Activated CD4-positive, alpha-beta memory T cell treated with anti-CD3 and anti-CD28 coated beads for 36 hours (primary cell): Measurements from ENCODE around the gene EPB41L4B. TPM values are rescaled to one million over a fixed set of nuclear protein-coding genes. Genes with fewer than 3 reads are reported as not detected.

ENCODE experiments used
- CTCF ChIA-PET: fragments of 350-600 bp; sonication (Branson Sonifier 250); formaldehyde crosslinking; loops from one replicate; lab custom pipeline; 2021; ENCODE audit warnings: antibody characterized with exemption, inconsistent platforms; lab: Charles Lee
- POLR2A ChIA-PET: fragments of 350-600 bp; sonication (Branson Sonifier 250); formaldehyde crosslinking; loops from one replicate; lab custom pipeline; 2021; ENCODE audit warnings: antibody characterized with exemption; lab: Charles Lee
- DNase-seq: peaks from one replicate; pipeline ENCODE4 v3.0.0-alpha.2; 2020
- H3K27ac Mint-ChIP-seq: one replicate; pipeline ENCODE4 v1.8.0; 2021; ENCODE audit warnings: mixed read lengths
- H3K27me3 Mint-ChIP-seq: one replicate; pipeline ENCODE4 v1.8.0; 2021; ENCODE audit warnings: mixed read lengths
- H3K36me3 Mint-ChIP-seq: one replicate; pipeline ENCODE4 v1.8.0; 2021; ENCODE audit warnings: mixed read lengths
- H3K4me1 Mint-ChIP-seq: one replicate; pipeline ENCODE4 v1.8.0; 2021; ENCODE audit warnings: low read depth, mixed read lengths
- H3K4me3 Mint-ChIP-seq: one replicate; pipeline ENCODE4 v1.8.0; 2021; ENCODE audit warnings: mild to moderate bottlenecking, mixed read lengths
- H3K9me3 Mint-ChIP-seq: one replicate; pipeline ENCODE4 v1.8.0; 2021; ENCODE audit warnings: mixed read lengths
- intact Hi-C: fragments of 100-400 bp; cut with micrococcal nuclease; formaldehyde crosslinking; loops from one replicate; pipeline ENCODE4 v1.15.1; 2023
- total RNA-seq, 2 experiments: library from RNA; stranded (reverse); gene quantifications; one replicate each; pipeline ENCODE4 v1.2.3, GENCODE V29; 2021

The EPB41L4B gene
- total RNA-seq, 2 experiments from 2014 or later = 0.17 to 0.21 TPM

DNA sequence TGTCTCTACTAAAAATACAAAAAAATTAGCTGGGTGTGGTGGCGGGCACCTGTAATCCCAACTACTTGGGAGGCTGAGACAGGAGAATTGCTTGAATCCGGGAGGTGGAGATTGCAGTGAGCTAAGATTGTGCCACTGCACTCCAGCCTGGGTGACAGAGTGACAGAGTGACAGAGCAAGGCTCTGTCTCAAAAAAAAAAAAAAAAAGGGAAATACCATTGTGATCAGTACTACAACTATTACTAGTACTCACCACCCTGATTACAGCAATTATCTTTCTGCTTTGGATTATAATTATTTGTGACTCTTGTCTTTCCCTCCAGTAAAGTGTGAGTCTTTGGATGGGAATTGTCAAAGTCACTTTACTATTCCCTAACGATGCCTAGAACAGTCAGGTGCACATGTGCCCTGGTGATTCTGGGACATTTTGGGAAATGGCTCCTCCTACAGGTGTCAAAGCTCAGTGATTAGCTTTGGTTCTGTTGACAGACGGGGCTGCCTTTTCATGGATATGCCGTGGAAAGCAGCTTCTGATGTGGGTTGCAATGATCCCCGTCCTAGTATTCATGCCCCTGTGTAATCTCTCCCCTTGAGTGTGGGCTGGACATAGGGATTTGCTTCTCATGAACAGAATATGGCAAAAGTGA, 122.0 kb downstream of the EPB41L4B start:
- H3K36me3 Mint-ChIP-seq = no peaks in the 10 kb centered on the region
- intact Hi-C loops = no loop called here
- POLR2A ChIA-PET = no interaction called here
- H3K27ac Mint-ChIP-seq = no peak overlapping the region
- H3K4me3 Mint-ChIP-seq = no peak overlapping the region
- H3K27me3 Mint-ChIP-seq = peaks cover 2% of the 10 kb centered on the region
- CTCF ChIA-PET = interaction anchor here (0.7 to 1.4 kb wide), 2 partner anchors 16 to 81 kb away, joined by 4 read pairs; no protein-coding TSS in a partner anchor
- DNase-seq = peak; percentile 11
- no peaks in the 10 kb centered on the region for H3K4me1 Mint-ChIP-seq
- H3K9me3 Mint-ChIP-seq = no peaks in the 10 kb centered on the region

DNA sequence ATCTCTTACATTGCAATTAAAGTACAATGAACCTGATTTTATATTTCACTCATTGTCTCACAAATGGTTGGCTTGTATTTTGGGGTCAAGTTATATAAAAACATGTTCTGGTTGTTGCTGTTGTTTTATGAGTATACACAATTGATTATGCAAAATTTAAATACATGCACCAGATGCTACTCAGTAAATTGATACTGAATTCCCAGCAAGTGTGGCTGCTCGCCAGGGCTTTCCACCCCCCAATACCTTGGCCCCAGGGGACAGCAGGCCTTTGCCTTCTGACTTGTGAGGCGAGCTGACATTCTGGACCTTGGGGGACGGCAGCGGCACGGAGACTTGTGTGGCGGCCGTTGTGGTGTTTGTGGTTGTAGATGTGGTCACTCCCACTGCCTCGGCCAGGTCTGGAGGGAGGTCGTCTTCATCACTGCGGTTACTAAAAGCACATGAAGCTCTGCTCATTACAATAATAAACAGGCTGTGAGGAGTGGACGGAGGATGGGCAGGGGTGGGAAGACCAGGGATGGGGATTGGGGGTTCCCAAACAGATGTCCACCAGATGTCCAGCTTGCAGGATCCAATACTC, 126.8 kb downstream of the EPB41L4B start:
- no peak overlapping the region for H3K4me3 Mint-ChIP-seq
- no peaks in the 10 kb centered on the region for H3K9me3 Mint-ChIP-seq
- no peaks in the 10 kb centered on the region for H3K36me3 Mint-ChIP-seq
- no peaks in the 10 kb centered on the region for H3K4me1 Mint-ChIP-seq
- CTCF ChIA-PET = interaction anchor here (0.6 kb wide), 1 partner anchor 91 kb away, joined by 3 read pairs; no protein-coding TSS in a partner anchor
- no peak for DNase-seq
- H3K27me3 Mint-ChIP-seq = no peaks in the 10 kb centered on the region
- POLR2A ChIA-PET = no interaction called here
- intact Hi-C loops = no loop called here
- H3K27ac Mint-ChIP-seq = no peak overlapping the region

DNA sequence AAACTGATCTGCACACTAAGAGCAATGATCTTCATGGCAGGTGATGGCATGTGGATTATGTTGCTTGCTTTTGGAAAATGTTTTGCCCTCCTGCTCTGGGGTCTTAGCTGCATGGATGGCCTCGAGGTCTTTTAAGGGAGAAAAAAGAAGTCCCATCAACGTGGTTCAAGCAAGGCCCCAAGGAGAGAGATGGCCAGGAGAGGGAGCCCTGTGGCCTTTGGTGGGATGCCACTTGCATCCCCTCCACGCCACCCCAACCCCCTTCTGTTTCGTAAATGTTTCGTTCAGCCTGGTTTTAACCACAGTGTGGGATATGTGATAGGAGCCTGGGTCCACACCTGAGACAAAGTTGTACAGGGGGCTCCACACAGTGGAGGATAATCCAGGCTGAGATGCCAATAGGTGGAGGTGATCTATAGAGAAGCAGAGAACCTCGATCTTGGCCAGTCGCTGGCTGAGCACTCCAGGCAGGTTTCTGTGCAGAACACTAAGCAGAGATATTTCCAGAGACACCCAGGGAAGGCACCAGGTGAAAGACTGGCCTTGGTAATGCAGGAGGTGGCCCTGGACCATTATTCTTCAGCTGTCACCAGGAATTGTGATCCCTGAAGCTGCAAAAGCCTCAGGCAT, 128.0 kb downstream of the EPB41L4B start:
- Mint-ChIP-seq H3K27me3 (no peaks in the 10 kb centered on the region), H3K27ac (no peak overlapping the region), H3K4me3 (no peak overlapping the region), H3K4me1 (no peaks in the 10 kb centered on the region), H3K9me3 (no peaks in the 10 kb centered on the region), H3K36me3 (no peaks in the 10 kb centered on the region)
- intact Hi-C loops = no loop called here
- POLR2A ChIA-PET = no interaction called here
- CTCF ChIA-PET = interaction anchor here (1.3 kb wide), 1 partner anchor 52 kb away, joined by 4 read pairs; no protein-coding TSS in a partner anchor
- no peak for DNase-seq

DNA sequence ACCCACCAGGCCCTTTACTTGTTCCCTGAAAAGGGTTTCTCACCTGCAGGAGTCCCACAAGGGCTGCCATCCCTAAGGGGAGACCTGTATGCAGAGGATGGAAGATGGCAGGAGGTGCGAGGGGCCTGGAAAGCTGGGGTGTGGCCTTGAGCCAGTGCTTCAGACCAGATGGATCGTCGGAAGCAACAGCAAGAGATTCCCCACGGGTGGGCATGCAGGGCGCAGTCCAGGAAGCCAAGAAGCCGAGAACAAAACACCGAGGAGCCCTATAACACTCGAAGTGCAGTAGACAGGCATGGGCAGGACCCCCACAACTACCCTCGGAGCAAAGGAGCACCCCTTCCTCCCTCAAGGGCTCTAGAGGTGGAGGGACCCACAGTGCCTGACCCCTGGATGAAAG, 129.1 kb downstream of the EPB41L4B start:
- ChIA-PET CTCF (no interaction called here), POLR2A (no interaction called here)
- Mint-ChIP-seq H3K27ac (no peak overlapping the region), H3K4me1 (no peaks in the 10 kb centered on the region), H3K36me3 (no peaks in the 10 kb centered on the region), H3K9me3 (no peaks in the 10 kb centered on the region), H3K27me3 (no peaks in the 10 kb centered on the region), H3K4me3 (no peak overlapping the region)
- intact Hi-C loops = no loop called here
- DNase-seq = no peak

DNA sequence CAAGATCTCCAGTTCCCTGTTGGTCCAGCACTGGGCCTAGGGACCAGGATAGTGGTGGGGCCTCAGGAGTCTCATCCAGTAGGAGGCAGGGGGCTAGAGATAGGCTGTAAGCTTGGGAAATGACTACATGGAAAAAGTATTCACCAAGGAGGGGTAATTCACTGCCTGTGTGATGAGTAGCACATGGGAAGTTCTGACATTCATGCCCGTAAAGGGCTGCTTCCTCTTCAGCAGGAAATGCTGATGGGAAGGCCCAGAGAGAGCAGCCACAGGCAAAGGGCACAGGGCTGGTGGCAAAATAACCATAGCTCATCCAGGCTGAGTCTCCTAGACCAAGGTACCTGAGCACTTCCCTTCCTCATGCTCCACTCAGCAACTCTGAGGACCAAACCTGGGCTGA, 130.7 kb downstream of the EPB41L4B start:
- ChIA-PET CTCF (no interaction called here), POLR2A (no interaction called here)
- DNase-seq = no peak
- no peaks in the 10 kb centered on the region for H3K36me3 Mint-ChIP-seq
- no peak overlapping the region for H3K27ac Mint-ChIP-seq
- intact Hi-C loops = no loop called here
- no peaks in the 10 kb centered on the region for H3K27me3 Mint-ChIP-seq
- no peak overlapping the region for H3K4me3 Mint-ChIP-seq
- no peaks in the 10 kb centered on the region for H3K4me1 Mint-ChIP-seq
- H3K9me3 Mint-ChIP-seq = no peaks in the 10 kb centered on the region

DNA sequence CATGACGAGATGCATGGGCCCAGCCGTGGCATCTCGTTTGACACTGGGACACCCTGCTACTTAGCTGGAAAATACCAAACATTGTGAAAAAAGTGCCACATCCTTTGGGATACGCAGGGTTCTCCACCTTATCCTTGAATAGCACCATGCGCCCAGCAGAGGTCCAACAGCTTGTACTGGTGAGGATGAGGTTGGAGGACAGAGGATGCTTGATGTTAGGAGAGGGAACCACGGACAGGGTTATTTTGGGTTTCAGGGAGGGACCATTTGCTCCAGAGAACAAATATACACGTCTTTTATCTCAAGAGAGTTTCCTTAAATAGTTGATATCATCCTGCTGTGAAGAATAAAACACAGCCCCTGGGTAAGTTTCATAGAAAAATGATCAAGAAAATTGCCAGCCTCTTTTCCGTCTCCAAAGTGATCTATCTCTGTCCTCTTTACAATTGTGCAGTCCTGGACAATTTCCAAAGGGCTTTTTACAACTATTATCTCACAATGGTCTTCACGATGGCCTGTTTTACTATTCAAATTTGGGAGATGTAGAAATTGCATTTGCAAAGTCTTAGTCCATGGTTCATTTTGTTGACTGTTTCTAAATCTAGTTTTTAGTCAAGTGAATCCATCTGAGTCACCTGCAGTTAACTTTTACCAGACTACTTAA, 133.9 kb downstream of the EPB41L4B start:
- DNase-seq = no peak
- intact Hi-C loops = loop anchor here (10.0 kb wide), 1 partner anchor 138 kb away; the partner anchor contains the start of gene EPB41L4B
- POLR2A ChIA-PET = no interaction called here
- H3K27me3 Mint-ChIP-seq = no peaks in the 10 kb centered on the region
- CTCF ChIA-PET = interaction anchor here (0.6 kb wide), 1 partner anchor 304 kb away, joined by 4 read pairs; no protein-coding TSS in a partner anchor
- H3K36me3 Mint-ChIP-seq = no peaks in the 10 kb centered on the region
- no peak overlapping the region for H3K27ac Mint-ChIP-seq
- no peaks in the 10 kb centered on the region for H3K9me3 Mint-ChIP-seq
- no peaks in the 10 kb centered on the region for H3K4me1 Mint-ChIP-seq
- H3K4me3 Mint-ChIP-seq = no peak overlapping the region

DNA sequence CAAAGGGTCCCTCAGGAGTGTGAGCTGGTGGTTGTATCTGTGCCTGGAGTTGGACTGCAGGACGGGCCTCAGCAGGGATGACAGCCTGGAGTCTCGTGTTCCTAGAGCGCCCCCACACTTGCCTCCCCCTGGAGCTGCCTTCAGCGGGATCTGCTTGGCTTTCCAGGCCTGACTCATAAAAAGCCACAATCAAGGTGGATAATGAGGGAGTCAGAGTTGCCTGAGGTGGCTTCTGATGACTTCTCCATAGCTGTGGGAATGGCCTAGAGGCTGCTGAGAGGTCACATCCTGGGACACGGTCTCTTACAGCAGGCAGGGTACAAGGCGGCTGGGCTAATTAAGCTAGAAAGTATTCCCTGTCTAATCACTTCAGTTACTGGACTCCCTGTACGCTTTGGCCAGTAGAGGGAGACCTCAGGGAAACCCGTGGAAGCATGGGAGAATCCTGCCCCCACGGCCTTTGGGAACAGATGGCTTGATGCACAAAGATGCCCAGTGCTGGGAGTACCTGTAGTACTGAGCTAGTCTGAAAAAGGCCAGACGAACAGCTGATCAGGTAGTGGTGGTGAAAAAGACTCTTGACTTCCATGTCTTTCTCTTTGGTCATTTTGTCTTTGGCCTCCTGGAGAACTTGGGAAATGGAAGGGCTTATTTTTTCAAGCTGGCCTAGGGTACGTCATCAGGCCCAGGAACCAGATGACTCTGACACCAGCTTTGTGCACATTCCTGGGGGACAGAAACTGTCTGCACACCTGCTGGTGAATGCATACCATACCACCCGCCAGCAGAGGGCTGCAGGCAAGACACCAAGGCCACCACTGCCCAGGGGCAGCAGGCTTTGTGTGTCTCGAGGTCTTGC, 137.7 kb downstream of the EPB41L4B start:
- CTCF ChIA-PET = interaction anchor here (0.9 to 1.2 kb wide), 4 partner anchors 13 to 165 kb away, joined by 3 to 4 read pairs (median 3); no protein-coding TSS in a partner anchor
- POLR2A ChIA-PET = no interaction called here
- Mint-ChIP-seq H3K27me3 (peaks cover 7% of the 10 kb centered on the region), H3K4me3 (no peak overlapping the region), H3K4me1 (peaks cover 11% of the 10 kb centered on the region), H3K9me3 (no peaks in the 10 kb centered on the region), H3K36me3 (no peaks in the 10 kb centered on the region), H3K27ac (no peak overlapping the region)
- DNase-seq = peak; percentile 24
- intact Hi-C loops = loop anchor here (5.0 to 10.0 kb wide), 2 partner anchors 142 to 229 kb away; partner anchors contain the start of gene EPB41L4B

DNA sequence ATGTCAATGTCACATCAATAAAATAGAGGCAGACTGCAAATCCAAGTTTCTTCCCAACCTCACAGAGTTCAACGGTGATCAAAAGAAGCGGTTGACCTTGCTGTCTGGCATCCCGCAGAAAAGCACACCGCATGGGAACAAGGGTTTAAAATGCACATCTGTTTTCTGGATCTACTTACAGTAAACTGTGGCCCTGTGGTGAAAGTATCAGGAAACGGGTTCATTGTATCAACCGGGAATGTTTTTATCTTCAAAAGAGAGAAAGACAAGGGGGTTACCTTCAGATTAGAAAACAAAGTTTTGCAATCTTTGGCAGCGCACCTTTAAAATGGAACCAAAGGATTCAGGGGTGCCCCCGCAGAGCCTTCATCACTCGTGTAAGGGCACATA, 138.3 kb downstream of the EPB41L4B start:
- intact Hi-C loops = loop anchor here (5.0 to 10.0 kb wide), 2 partner anchors 142 to 230 kb away; partner anchors contain the start of gene EPB41L4B
- peaks cover 7% of the 10 kb centered on the region for H3K27me3 Mint-ChIP-seq
- ChIA-PET CTCF (interaction anchor here (1.0 to 1.4 kb wide), 2 partner anchors 13 to 17 kb away, joined by 3 to 4 read pairs; no protein-coding TSS in a partner anchor), POLR2A (no interaction called here)
- H3K4me1 Mint-ChIP-seq = peaks cover 11% of the 10 kb centered on the region
- H3K36me3 Mint-ChIP-seq = no peaks in the 10 kb centered on the region
- H3K9me3 Mint-ChIP-seq = no peaks in the 10 kb centered on the region
- no peak overlapping the region for H3K4me3 Mint-ChIP-seq
- no peak overlapping the region for H3K27ac Mint-ChIP-seq
- DNase-seq = no peak

DNA sequence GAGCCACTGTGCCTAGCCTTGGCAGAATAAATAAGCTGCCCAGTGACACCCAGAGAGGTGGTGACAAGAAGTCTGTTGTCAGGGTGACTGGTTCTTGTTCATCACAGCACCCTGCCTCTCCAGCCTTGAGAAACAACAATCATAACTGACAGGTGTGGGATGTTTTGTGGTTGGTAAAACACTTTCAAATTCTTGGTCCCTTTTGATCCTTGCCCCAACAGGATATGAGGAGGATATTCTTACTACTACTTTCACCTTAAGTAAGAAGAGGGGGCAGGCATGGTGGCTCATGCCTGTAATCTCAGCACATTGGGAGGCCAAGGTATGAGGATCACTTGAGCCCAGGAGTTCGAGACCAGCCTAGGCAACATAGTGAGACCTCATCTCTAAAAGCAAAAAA, 139.6 kb downstream of the EPB41L4B start:
- intact Hi-C loops = loop anchor here (1.0 to 10.0 kb wide), 6 partner anchors 63 to 295 kb away; partner anchors contain the start of genes CTNNAL1 and EPB41L4B
- peaks cover 11% of the 10 kb centered on the region for H3K4me1 Mint-ChIP-seq
- POLR2A ChIA-PET = no interaction called here
- no peaks in the 10 kb centered on the region for H3K9me3 Mint-ChIP-seq
- no peak overlapping the region for H3K4me3 Mint-ChIP-seq
- CTCF ChIA-PET = interaction anchor here (0.9 to 1.4 kb wide), 2 partner anchors 15 to 259 kb away, joined by 3 read pairs; no protein-coding TSS in a partner anchor
- H3K36me3 Mint-ChIP-seq = no peaks in the 10 kb centered on the region
- H3K27ac Mint-ChIP-seq = no peak overlapping the region
- H3K27me3 Mint-ChIP-seq = peaks cover 7% of the 10 kb centered on the region
- peak; percentile 68 for DNase-seq

DNA sequence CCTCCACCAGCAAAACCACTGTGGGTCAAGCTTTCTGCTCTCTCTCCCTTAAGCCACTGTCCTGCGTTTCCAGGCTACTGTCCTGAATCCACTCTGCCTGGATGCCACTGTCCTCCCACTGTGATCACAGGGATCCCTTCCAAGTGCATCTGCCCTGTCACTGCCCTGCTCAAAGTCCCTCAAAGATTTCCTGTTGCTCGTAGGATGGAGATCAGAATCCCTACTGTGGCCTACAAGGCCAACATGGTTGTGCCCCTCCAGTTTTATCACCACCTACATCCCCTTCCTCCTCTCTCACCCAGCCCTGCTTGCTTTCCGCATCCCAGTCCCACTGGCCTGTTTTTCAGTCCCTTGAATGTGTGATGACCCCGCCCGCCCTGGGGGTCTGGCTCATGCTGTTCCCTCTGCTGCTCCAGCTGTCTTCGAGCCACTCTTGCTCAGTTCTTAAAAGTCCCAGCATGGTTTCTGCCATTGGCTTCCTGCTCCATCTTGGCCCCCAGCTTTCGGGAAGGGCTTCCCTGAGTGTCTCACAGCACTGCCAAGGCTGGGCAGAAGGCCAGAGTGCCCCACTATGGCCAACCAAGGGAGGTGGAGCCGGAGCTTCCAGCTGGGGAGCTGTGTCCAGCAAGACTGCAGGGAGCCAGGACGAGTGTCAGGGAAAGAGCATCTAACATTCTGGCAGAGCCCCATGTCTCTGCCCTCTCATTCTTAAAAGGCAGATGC, 140.9 kb downstream of the EPB41L4B start:
- ChIA-PET POLR2A (no interaction called here), CTCF (interaction anchor here (0.9 to 1.3 kb wide), 3 partner anchors 67 to 261 kb away, joined by 3 read pairs; no protein-coding TSS in a partner anchor)
- no peak overlapping the region for H3K27ac Mint-ChIP-seq
- intact Hi-C loops = loop anchor here (2.0 to 10.0 kb wide), 4 partner anchors 69 to 232 kb away; partner anchors contain the start of genes CTNNAL1 and EPB41L4B
- H3K36me3 Mint-ChIP-seq = no peaks in the 10 kb centered on the region
- H3K9me3 Mint-ChIP-seq = no peaks in the 10 kb centered on the region
- no peak for DNase-seq
- peaks cover 11% of the 10 kb centered on the region for H3K4me1 Mint-ChIP-seq
- H3K27me3 Mint-ChIP-seq = peaks cover 7% of the 10 kb centered on the region
- no peak overlapping the region for H3K4me3 Mint-ChIP-seq
